OCI-LY1 (cell line): ENCODE data around the gene TNS1.

ENCODE experiments used
- H2AFZ ChIP-seq: fragments of 200-600 bp; sonication (generic), shearing (Covaris generic); 2 replicates; pipeline ENCODE4 v1.6.0; 2014; ENCODE audit warnings: antibody characterized with exemption, mild to moderate bottlenecking, low read length
- H3F3A ChIP-seq: fragments of 200-600 bp; sonication (generic), shearing (Covaris generic); 2 replicates; pipeline ENCODE4 v1.6.0; 2014; ENCODE audit warnings: mild to moderate bottlenecking, antibody characterized with exemption, low read length, moderate library complexity; ENCODE audit not compliant: insufficient read depth
- H3K27ac ChIP-seq: fragments of 200-600 bp; sonication (generic); 2 replicates; pipeline ENCODE4 v1.5.1; 2014; ENCODE audit warnings: low read length, mixed run types, mild to moderate bottlenecking, low read depth; ENCODE audit not compliant: poor library complexity, severe bottlenecking
- H3K27me3 ChIP-seq: fragments of 200-600 bp; sonication (generic); 2 replicates; pipeline ENCODE4 v1.6.0; 2014; ENCODE audit warnings: antibody characterized with exemption, mild to moderate bottlenecking, low read length, moderate library complexity; ENCODE audit not compliant: insufficient read depth
- H3K36me3 ChIP-seq: fragments of 200-600 bp; sonication (generic); 2 replicates; pipeline ENCODE4 v1.6.1; 2014; ENCODE audit warnings: mild to moderate bottlenecking, antibody characterized with exemption, low read length, moderate library complexity, mixed read lengths; ENCODE audit not compliant: insufficient read depth
- H3K4me1 ChIP-seq: fragments of 200-600 bp; sonication (generic); 2 replicates; pipeline ENCODE4 v1.5.1; 2014; ENCODE audit warnings: mild to moderate bottlenecking, low read length, moderate library complexity; ENCODE audit not compliant: insufficient read depth, severe bottlenecking
- H3K4me2 ChIP-seq: fragments of 200-600 bp; sonication (generic), shearing (Covaris generic); 2 replicates; pipeline ENCODE4 v1.6.1; 2014; ENCODE audit warnings: low read length
- H3K4me3 ChIP-seq: fragments of 200-600 bp; sonication (generic); 2 replicates; pipeline ENCODE4 v1.5.1; 2014; ENCODE audit warnings: low read length, low read depth, mild to moderate bottlenecking, mixed read lengths; ENCODE audit not compliant: poor library complexity, severe bottlenecking
- H3K79me2 ChIP-seq: fragments of 200-600 bp; shearing (Covaris generic); 2 replicates; pipeline ENCODE4 v1.6.1; 2016; ENCODE audit warnings: mixed run types, low read length, mixed read lengths; ENCODE audit not compliant: insufficient read depth
- H3K9ac ChIP-seq: fragments of 200-600 bp; sonication (generic), shearing (Covaris generic); 2 replicates; pipeline ENCODE4 v1.6.1; 2014; ENCODE audit warnings: mild to moderate bottlenecking, low read length, mixed read lengths
- H3K9me2 ChIP-seq: fragments of 200-600 bp; sonication (generic), shearing (Covaris generic); 2 replicates; pipeline ENCODE4 v1.6.1; 2014; ENCODE audit warnings: low read depth, mild to moderate bottlenecking, low read length, mixed read lengths
- H3K9me3 ChIP-seq: fragments of 200-600 bp; shearing (Covaris generic); 2 replicates; pipeline ENCODE4 v1.6.1; 2014; ENCODE audit warnings: low read length, mixed read lengths
- H4K20me1 ChIP-seq: fragments of 200-600 bp; sonication (generic), shearing (Covaris generic); 2 replicates; pipeline ENCODE4 v1.6.0; 2016; ENCODE audit warnings: mild to moderate bottlenecking, low read length; ENCODE audit not compliant: insufficient read depth
- CTCF ChIP-seq: fragments of 200-600 bp; sonication (generic), shearing (Covaris generic); IDR thresholded peaks from 2 replicates; pipeline ENCODE4 v1.5.1; 2017; ENCODE audit warnings: mild to moderate bottlenecking, antibody characterized with exemption, low read length, moderate library complexity, mixed read lengths
- EZH2 ChIP-seq: fragments of 200-600 bp; sonication (generic), shearing (Covaris generic); IDR thresholded peaks from 2 replicates; pipeline ENCODE4 v1.8.0; 2017; ENCODE audit warnings: borderline replicate concordance, mixed run types, mild to moderate bottlenecking, antibody characterized with exemption, low read length, moderate library complexity, mixed read lengths

The TNS1 gene

GRCh38 chr2:218014706-218015585 is 12.2 kb upstream of the TNS1 start:
- TF ChIP-seq CTCF, result no peak
- Histone ChIP-seq H2AFZ (no peak overlapping the region), H3K9me2 (no peaks in the 10 kb centered on the region), H4K20me1 (no peaks in the 10 kb centered on the region), H3K36me3 (no peaks in the 10 kb centered on the region), H3K9ac (no peak overlapping the region), H3K4me3 (no peak overlapping the region), H3F3A (no peaks in the 10 kb centered on the region), H3K27me3 (peaks cover 7% of the 10 kb centered on the region; the same call in 1 of the 2 replicates), H3K4me2 (no peak overlapping the region), H3K79me2 (no peaks in the 10 kb centered on the region), H3K27ac (no peak overlapping the region), H3K4me1 (no peaks in the 10 kb centered on the region), H3K9me3 (no peaks in the 10 kb centered on the region)

GRCh38 chr2:218013289-218013688 is 10.5 kb upstream of the TNS1 start:
- H2AFZ ChIP-seq, result no peak overlapping the region
- no peak overlapping the region for H3K9ac ChIP-seq
- H3F3A ChIP-seq, result no peaks in the 10 kb centered on the region
- no peak overlapping the region for H3K4me2 ChIP-seq
- no peaks in the 10 kb centered on the region for H3K9me3 ChIP-seq
- H3K36me3 ChIP-seq, result no peaks in the 10 kb centered on the region
- peaks cover 7% of the 10 kb centered on the region; the same call in 1 of the 2 replicates for H3K27me3 ChIP-seq
- no peaks in the 10 kb centered on the region for H4K20me1 ChIP-seq
- no peaks in the 10 kb centered on the region for H3K79me2 ChIP-seq
- H3K4me3 ChIP-seq, result no peak overlapping the region
- H3K4me1 ChIP-seq, result no peaks in the 10 kb centered on the region
- TF ChIP-seq EZH2, result no peak
- TF ChIP-seq CTCF, result no peak
- no peaks in the 10 kb centered on the region for H3K9me2 ChIP-seq
- H3K27ac ChIP-seq, result no peak overlapping the region

DNA sequence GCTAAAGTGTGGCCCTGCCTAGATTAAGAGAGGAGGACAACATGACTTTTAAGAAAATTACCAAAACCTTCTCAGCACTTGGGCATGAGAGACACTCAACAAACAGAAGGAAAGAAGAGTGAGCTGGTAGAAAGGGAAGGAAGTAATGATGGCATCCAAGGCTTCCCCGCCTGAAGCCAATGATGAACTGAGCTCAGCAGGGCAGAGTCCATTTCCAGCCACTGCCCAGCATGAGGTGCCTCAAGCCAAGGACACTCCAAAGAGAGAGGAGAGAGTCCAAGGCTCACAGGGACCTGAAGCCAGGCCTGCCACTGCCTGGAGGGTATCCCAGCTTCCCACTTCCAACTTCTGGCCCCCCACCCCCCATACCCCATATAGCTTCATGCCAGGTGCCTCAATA is 9.5 kb upstream of the TNS1 start:
- peaks cover 7% of the 10 kb centered on the region; the same call in 1 of the 2 replicates for H3K27me3 ChIP-seq
- H3K4me1 ChIP-seq, result no peaks in the 10 kb centered on the region
- no peak overlapping the region for H3K4me2 ChIP-seq

More for the DNA sequence above, 9.5 kb upstream of the TNS1 start:
- Histone ChIP-seq H2AFZ (no peak overlapping the region), H3K27ac (no peak overlapping the region), H3K36me3 (no peaks in the 10 kb centered on the region), H3K79me2 (no peaks in the 10 kb centered on the region), H4K20me1 (no peaks in the 10 kb centered on the region), H3K9me2 (no peaks in the 10 kb centered on the region), H3K9me3 (no peaks in the 10 kb centered on the region), H3K4me3 (no peak overlapping the region), H3F3A (no peaks in the 10 kb centered on the region), H3K9ac (no peak overlapping the region)
- TF ChIP-seq EZH2 (no peak), CTCF (no peak)
